ENCODE data around the gene GNG2. TPM values are rescaled to one million over a fixed set of nuclear protein-coding genes. Genes with fewer than 3 reads are reported as not detected.

GNG2 gene
- total and polyA plus RNA-seq, 9 of the 15 experiments (the other 6 are each of a cell fraction or from before 2014, with no cell fraction given) = 0.18 TPM; not detected in 8

GRCh38 chr14:51963286-51963685, 102.9 kb downstream of the GNG2 start (continued):
- TF ChIP-seq TAF7 (tag; IDR thresholded peaks at IDR 0.05) (no peak), BDP1 (IDR thresholded peaks at IDR 0.05; ENCODE audit: insufficient read depth, insufficient read length) (no peak), ETV5 (CRISPR knock-in tag; IDR thresholded peaks at IDR 0.05; ENCODE audit: low read depth) (no peak), GTF2B (IDR thresholded peaks at IDR 0.05; ENCODE audit: extremely low read depth, insufficient read length) (no peak), THAP12 (CRISPR knock-in tag; IDR thresholded peaks at IDR 0.05) (no peak)

- no peaks in the 10 kb centered on the region for H3K9me1 ChIP-seq (ENCODE audit: control insufficient read depth, insufficient read depth, low read length)
- H3K4me1 ChIP-seq (replicated peaks in 1 of 2; ENCODE audit: control insufficient read depth in 2 of 2, insufficient read depth in 2 of 2, low read length in 2 of 2) = no peaks in the 10 kb centered on the region
- H3K36me3 ChIP-seq (ENCODE audit: control insufficient read depth, insufficient read depth, low read length) = no peaks in the 10 kb centered on the region
- no peak for DNase-seq (ENCODE audit: extremely low read depth in 1 of 4, low spot score in 3 of 4)
- H3K9ac ChIP-seq (ENCODE audit: insufficient read depth in 1 of 2, low read depth in 2 of 2, low read length in 2 of 2) = no peak overlapping the region
- no peak overlapping the region for H3K4me2 ChIP-seq (ENCODE audit: insufficient read depth, low read length)
- in situ Hi-C loops (cut with MboI) (no loop called here), intact Hi-C loops (cut with micrococcal nuclease) (no loop called here)
- no peak overlapping the region for H3K4me3 ChIP-seq
- ChIA-PET CTCF (ENCODE audit: low intra/inter-chr PET ratio) (no interaction called here), POLR2A (no interaction called here)
- BruUV-seq (replicated peaks) = no TSS peak
- 0% methylated on average over 2 of the region's 2 CpGs for WGBS (ENCODE audit: insufficient coverage, low coverage, missing lambda C conversion rate)
- TF ChIP-seq ZNF830 (CRISPR knock-in tag; IDR thresholded peaks at IDR 0.05) (no peak), TFAM (CRISPR knock-in tag; conservative IDR thresholded peaks at IDR 0.05) (no peak)
- no peak overlapping the region for H2AFZ ChIP-seq (ENCODE audit: low read depth, low read length)
- peaks cover 2 to 17% of the 10 kb centered on the region in 2 experiments; a peak in 2 of 5 replicates for H3K27me3 ChIP-seq (ENCODE audit: control insufficient read depth in 2 of 2, insufficient read depth in 2 of 2, low read length in 2 of 2)
- no peak for ATAC-seq
- no peaks in the 10 kb centered on the region for H3K9me3 ChIP-seq (replicated peaks; ENCODE audit: control insufficient read depth, insufficient read depth, low read depth, low read length)
- H3K79me2 ChIP-seq (ENCODE audit: control insufficient read depth, insufficient read depth, low read length) = no peaks in the 10 kb centered on the region
- H3K27ac ChIP-seq (ENCODE audit: extremely low read depth, low read depth, low read length) = no peak overlapping the region
- no peaks in the 10 kb centered on the region for H4K20me1 ChIP-seq (replicated peaks; ENCODE audit: control insufficient read depth, insufficient read depth, low read length)
- FAIRE-seq = no peak
These were observed 107.1 kb downstream of the GNG2 start for GRCh38 chr14:51967521-51967920.
